Testis (tissue), 2 donors: ENCODE measurements around the gene SPRED3.

Experiments
- CTCF ChIP-seq, 3 experiments: fragments of 450-650 bp in 2 of 3; fragments of 200-600 bp in 1 of 3; sonication (generic) in 1 of 3; IDR thresholded peaks; one replicate each; pipeline ENCODE4 v1.5.1; 2016 to 2019; ENCODE audit warnings: antibody characterized with exemption in 3 of 3, mild to moderate bottlenecking in 2 of 3, moderate library complexity in 1 of 3
- POLR2A ChIP-seq: fragments of 450-650 bp; IDR thresholded peaks from one replicate; pipeline ENCODE4 v1.6.1; 2017; ENCODE audit warnings: antibody characterized with exemption, mild to moderate bottlenecking, moderate library complexity

GRCh38 chr19:38402967-38403674 lies 14.6 kb downstream of the SPRED3 start, which contains the start of gene FAM98C:
- TF ChIP-seq CTCF (IDR thresholded peaks at IDR 0.05), result peak; percentile 99 to 100 (median 99)
- TF ChIP-seq POLR2A, result no peak
